ENCODE measurements around the gene TVP23A. TPM values are rescaled to one million over a fixed set of nuclear protein-coding genes. Genes with fewer than 3 reads are reported as not detected.

Gene TVP23A
- total RNA-seq, 1 experiment from 2014 or later = 3.1 TPM

DNA sequence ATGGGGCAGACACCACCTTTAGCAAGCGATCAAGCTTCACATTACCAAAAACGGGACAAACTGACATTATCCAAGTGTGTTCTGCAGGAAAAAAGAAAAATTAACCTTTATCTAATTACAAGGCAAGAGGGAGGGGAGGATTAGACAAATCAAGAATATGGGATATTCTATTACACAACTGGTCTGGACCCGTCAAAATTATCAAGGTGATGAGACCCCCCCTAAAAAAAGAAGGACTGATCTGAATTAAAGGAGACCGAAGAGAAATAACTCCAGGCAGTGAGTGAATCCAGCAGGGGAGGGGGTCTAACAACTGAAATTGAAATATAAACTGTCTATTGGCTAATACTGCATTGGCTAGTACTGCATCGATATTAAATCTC is 75.4 kb downstream of the TVP23A start:
- Histone ChIP-seq H3K14ac (ENCODE audit: insufficient read depth, low read length) (no peak overlapping the region), H3T11ph (ENCODE audit: low read length) (no peak overlapping the region), H3K4ac (ENCODE audit: low read depth, low read length) (no peak overlapping the region), H2BK12ac (ENCODE audit: insufficient read length, low read depth, low read length) (no peak overlapping the region), H2BK5ac (ENCODE audit: insufficient read length, low read length) (no peak overlapping the region), H3K56ac (ENCODE audit: insufficient read length, low read depth, low read length) (no peak overlapping the region), H3K23ac (ENCODE audit: insufficient read length, low read depth, low read length) (no peak overlapping the region), H3K23me2 (ENCODE audit: insufficient read length, low read depth, low read length, poor library complexity, severe bottlenecking) (peaks cover 3% of the 10 kb centered on the region), H3K9ac (ENCODE audit: extremely low read depth, insufficient read length, low read length) (peak overlapping the region; percentile 48), H3K27me3 (ENCODE audit: insufficient read depth, low read length) (no peaks in the 10 kb centered on the region), H3K9me3 (ENCODE audit: control insufficient read depth, low read depth, low read length) (no peaks in the 10 kb centered on the region), H4K91ac (ENCODE audit: insufficient read length, low read depth, low read length) (no peak overlapping the region), H3K79me1 (ENCODE audit: insufficient read depth, low read depth, low read length, poor library complexity, severe bottlenecking) (no peaks in the 10 kb centered on the region), H4K5ac (ENCODE audit: insufficient read length, low read depth, low read length) (no peak overlapping the region), H2BK20ac (ENCODE audit: low read depth, low read length, poor library complexity, severe bottlenecking) (no peak overlapping the region), H3K4me1 (ENCODE audit: insufficient read depth, low read length) (no peaks in the 10 kb centered on the region), H4K8ac (replicated peaks; ENCODE audit: insufficient read length, low read depth, low read length) (no peak overlapping the region), H4K20me1 (ENCODE audit: control insufficient read depth, insufficient read depth, insufficient read length) (no peaks in the 10 kb centered on the region), H2AFZ (ENCODE audit: low read length) (no peak overlapping the region), H3K79me2 (ENCODE audit: insufficient read depth, low read length) (no peaks in the 10 kb centered on the region), H2BK15ac (ENCODE audit: low read depth, low read length) (no peak overlapping the region), H3K18ac (ENCODE audit: insufficient read length, low read depth, low read length) (no peak overlapping the region), H3K4me2 (ENCODE audit: insufficient read depth, insufficient read length, low read length) (peak overlapping the region; percentile 67), H2AK5ac (ENCODE audit: insufficient read length, low read length) (no peak overlapping the region), H3K27ac (ENCODE audit: insufficient read length, low read depth, low read length) (no peak overlapping the region), H2BK120ac (ENCODE audit: low read depth, low read length, poor library complexity, severe bottlenecking) (no peak overlapping the region)
- Mint-ChIP-seq H3K9me3 (no peaks in the 10 kb centered on the region; a peak in 1 of 5 replicates), H3K27me3 (ENCODE audit: low read depth) (no peaks in the 10 kb centered on the region), H3K36me3 (ENCODE audit: insufficient read depth in 1 of 3, low read depth in 3 of 3) (peaks cover 0 to 22% (median under 1%) of the 10 kb centered on the region in 3 experiments; a peak in 4 of 7 replicates), H3K27ac (peak overlapping the region; percentile 97 to 99 (median 99); a peak in 6 of 7 replicates), H3K4me1 (peaks cover 10 to 16% of the 10 kb centered on the region in 2 experiments), H3K4me3 (peak overlapping the region; percentile 94 to 95)
- TF ChIP-seq, protein P1, sequence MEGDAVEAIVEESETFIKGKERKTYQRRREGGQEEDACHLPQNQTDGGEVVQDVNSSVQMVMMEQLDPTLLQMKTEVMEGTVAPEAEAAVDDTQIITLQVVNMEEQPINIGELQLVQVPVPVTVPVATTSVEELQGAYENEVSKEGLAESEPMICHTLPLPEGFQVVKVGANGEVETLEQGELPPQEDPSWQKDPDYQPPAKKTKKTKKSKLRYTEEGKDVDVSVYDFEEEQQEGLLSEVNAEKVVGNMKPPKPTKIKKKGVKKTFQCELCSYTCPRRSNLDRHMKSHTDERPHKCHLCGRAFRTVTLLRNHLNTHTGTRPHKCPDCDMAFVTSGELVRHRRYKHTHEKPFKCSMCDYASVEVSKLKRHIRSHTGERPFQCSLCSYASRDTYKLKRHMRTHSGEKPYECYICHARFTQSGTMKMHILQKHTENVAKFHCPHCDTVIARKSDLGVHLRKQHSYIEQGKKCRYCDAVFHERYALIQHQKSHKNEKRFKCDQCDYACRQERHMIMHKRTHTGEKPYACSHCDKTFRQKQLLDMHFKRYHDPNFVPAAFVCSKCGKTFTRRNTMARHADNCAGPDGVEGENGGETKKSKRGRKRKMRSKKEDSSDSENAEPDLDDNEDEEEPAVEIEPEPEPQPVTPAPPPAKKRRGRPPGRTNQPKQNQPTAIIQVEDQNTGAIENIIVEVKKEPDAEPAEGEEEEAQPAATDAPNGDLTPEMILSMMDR (conservative IDR thresholded peaks at IDR 0.05) = no peak
- no CpG with 5 or more reads among the region's 5 CpGs for WGBS (ENCODE audit: extremely low coverage, insufficient read length, low lambda C conversion rate)
- no peak for DNase-seq
